SHP77 (cell line): ENCODE measurements around the gene MAB21L2.

Experiments used
- DNase-seq, 2 experiments: peaks; one replicate each; lab custom pipeline; 2025; lab: John Stamatoyannopoulos, UW

MAB21L2 gene

GRCh38 chr4:150619042-150619441, 37.1 kb downstream of the MAB21L2 start:
- DNase-seq = no peak

- DNase-seq = no peak
These were observed 42.1 kb downstream of the MAB21L2 start for GRCh38 chr4:150624055-150624454.

- no peak for DNase-seq
These were observed 43.1 kb downstream of the MAB21L2 start for GRCh38 chr4:150625033-150625432.

- DNase-seq = no peak
These were observed 46.1 kb downstream of the MAB21L2 start for GRCh38 chr4:150628073-150628472.

- no peak for DNase-seq
These were observed 50.7 kb downstream of the MAB21L2 start for GRCh38 chr4:150632639-150633038.
